Stimulated activated CD8-positive, alpha-beta memory T cell treated with anti-CD3 and anti-CD28 coated beads, Interleukin-2, amount 100 ng/mL, for 48 hours (primary cell): Measurements from ENCODE around the gene PPIL1.

Experiments
- DNase-seq, 2 donors: peaks; one replicate each; pipeline ENCODE4 v3.0.0-alpha.2; 2020; ENCODE audit warnings: low read depth in 2 of 2

The PPIL1 gene

DNA sequence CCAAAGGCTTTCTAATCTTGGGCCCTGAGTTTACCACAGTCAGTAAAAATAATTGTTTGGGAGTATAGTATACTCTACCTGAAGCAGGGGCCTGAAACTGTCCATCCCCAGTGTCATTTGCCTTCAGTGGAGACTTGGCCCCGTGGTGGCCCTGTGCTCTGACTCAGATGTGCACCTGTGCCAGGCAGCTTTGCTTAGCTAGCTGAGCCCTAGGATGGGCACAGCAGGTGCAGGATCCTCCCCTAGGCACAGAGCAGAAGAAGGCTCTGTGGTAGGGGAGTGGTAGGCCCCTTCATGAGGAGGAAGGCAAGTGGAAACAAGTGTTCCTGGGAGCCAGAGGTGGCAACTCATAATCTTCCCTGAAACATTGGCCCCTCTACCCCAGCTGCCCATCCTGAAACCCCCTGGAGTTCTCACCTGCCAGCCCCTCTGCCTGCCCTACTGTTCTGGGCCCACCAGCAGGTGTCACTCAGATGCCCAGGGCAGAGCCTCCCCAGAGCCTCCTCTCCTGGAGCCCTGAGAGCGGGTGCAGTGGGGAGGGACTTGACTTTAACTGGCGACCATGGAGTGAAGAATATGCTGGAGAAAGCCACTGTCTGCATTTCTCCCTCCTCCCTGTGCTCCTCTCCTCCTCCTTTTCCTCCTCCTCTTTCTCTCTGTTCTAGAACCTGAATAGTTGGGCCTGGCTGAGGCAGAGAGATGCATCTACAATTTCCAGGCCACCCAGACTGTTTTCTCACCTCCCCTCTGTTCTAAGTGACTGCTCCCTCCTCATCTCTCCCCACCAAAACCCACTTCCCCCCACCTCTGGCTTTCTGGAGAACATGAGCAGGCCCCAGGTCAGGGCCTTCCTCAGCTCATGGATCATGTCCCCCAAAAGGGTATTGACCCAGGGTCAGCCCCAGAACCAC, 38.2 kb downstream of the PPIL1 start:
- DNase-seq = no peak

GRCh38 chr6:36834576-36835341, 39.8 kb downstream of the PPIL1 start:
- no peak for DNase-seq

- no peak for DNase-seq
Observed at GRCh38 chr6:36833182-36833789, 41.3 kb downstream of the PPIL1 start.

DNA sequence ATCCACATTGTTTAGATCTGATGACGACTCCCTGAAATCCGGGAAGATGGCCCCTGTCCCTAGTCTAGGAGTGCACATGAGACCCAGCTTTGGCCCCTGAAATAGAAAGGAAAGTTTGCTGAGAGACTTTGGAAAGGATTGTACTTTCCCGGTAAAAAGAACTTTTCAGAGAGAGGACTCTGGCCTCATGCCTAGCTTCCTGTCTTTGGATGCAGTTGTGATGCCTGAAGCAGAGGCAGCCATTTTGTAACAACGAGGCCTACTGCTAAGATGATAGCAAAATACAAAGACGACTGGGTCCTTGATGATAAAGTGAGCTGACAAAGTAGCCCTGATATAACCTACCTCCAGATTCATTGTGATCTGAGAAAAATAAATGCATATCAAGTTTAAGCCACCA, 42.3 kb downstream of the PPIL1 start:
- no peak for DNase-seq

DNA sequence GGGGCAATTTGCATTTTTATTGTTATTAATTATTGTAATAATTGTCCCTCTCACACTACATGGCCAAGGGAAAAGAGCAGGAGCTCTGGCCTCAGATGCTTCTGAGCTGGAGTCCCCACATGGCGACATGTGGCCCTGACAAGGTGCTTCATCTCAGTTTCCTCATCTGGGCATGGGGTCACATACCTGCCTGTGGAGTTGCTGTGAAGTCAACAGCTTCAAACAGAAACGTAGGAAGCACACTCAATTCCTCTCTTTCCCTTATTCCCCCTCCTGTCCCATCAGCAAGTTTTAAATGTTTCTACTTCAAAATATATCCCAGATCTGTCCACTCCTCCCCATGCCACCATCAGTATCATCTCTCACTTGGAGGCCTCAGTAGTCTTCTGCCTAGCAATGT, 44.0 kb downstream of the PPIL1 start:
- DNase-seq = no peak

DNA sequence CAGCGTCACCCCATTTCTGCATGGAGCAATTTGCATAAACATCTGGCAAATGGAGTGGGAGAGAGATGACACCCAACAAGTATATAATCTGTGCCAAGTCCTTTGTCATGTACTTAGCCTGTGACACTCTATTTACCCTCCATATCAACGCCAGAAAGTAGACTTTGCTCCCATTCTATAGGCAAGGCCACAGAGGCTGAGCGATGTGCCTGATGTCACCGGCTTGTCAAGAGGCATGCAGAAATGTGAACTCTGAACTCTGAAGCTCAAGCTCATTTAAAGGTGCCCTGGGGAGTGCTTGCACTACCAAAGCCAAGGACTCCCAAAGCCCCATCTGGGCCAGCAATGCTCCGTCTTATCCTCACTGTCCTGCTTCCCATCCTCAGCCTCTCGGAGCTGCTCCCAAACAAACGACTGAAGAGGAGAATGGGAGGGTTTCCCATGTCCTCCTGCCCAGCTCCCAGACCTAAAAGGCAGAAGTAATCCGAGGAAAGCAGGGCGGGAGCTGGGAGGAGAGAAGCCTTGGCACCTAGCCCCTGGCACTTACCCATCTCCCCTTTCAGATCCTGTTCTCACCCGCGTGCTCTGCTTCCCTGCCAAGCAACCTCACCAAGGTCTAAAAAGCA, 44.6 kb downstream of the PPIL1 start:
- DNase-seq = no peak

DNA sequence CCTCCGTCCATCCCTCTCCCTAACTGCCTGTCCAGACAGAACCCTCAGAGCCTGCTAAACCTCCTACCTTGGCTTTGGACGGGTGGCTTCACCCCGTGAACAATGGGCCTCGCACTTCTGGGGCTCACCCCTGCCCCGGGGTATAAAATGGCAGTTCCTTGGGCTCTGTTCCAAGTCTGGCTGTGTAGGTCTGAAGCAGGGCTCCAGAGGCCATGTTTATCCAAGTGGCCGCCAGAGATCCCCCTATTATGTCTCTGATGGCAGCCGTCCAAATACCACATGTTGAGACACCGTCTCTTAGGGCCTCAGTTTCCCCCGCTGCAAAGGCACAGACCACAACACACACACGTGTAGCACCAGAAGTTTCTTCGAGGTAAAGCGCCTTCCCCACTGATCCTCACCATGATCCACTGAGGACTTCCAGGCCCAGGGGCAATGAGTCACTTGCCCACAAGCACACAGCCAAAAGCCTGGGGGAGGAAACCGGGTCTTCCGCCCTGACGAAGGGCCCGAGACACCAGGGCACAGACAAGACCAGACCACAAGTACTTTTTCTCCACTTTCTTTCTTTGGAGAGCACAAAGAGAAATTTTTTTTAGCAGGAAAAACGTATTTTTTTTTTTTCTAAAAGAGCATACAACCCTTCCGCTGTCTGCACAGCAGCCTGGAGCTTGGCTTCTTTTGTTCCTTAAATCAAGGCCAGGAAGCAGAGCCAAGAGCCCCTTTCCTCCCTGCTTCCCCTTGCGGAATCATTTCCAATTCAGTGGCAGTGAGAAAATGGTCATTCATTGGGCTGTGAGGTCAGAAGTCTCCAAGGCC, 47.1 kb downstream of the PPIL1 start:
- DNase-seq = no peak

GRCh38 chr6:36826520-36827227, 47.9 kb downstream of the PPIL1 start:
- DNase-seq = no peak

DNA sequence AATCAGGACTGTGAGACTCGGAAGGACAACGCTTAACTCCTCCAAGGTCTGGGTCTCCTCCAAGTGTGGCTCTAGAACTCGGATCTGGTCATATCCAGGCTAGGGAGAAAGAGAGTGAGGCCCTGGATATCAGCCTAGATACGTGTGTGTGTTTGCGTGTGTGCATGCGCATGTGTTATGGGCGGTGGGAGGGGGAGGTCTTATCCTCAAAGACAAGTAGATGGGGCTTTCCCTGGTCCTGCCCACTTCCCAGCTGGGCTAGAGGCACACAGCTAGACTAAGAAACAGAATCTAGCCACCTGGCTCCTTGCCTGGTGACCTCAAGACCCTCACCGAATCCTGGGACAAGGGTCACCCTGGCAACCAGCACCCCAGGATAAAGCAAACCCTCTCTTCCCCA, 48.6 kb downstream of the PPIL1 start:
- no peak for DNase-seq

- DNase-seq = no peak
Observed at GRCh38 chr6:36825452-36825851, 49.2 kb downstream of the PPIL1 start.

- DNase-seq = no peak
Observed at GRCh38 chr6:36824253-36824652, 50.4 kb downstream of the PPIL1 start.

DNA sequence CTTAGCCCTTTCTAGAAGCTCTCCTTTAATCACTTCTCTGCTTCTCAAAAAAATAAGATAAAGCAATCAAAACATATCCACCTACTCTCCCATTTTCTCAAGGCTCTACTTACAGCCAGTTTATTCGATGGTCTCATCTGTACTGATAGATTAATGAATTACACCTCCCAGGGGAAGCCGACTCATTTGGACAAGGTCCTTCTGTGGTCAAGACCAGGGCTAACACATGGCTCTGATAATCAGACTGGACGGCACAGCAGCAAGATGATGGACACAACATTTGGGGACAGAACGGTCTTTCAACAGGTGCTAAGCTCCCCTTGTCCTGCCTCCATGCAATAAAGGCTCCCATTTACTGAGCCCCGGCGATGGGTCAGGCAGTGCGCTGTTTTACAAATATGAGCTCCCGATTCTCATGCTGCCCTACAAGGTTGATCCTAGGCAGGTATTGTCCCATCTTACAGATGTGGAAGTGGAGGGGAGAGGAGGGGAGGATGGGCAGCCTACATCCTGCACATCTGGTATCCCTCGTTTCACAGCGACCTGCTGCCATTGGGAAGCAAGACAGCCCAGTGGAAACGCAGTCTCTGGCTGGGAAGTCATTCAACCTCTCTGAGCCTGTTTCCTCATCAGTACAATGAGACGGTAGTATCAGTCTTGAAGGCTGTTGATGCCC, 51.0 kb downstream of the PPIL1 start:
- no peak for DNase-seq

- no peak for DNase-seq
Observed at GRCh38 chr6:36822506-36823269, 51.9 kb downstream of the PPIL1 start.

GRCh38 chr6:36821581-36822335, 52.8 kb downstream of the PPIL1 start:
- no peak for DNase-seq

GRCh38 chr6:36820700-36821580, 53.7 kb downstream of the PPIL1 start:
- no peak for DNase-seq

GRCh38 chr6:36818756-36819155, 55.8 kb downstream of the PPIL1 start:
- no peak for DNase-seq

DNA sequence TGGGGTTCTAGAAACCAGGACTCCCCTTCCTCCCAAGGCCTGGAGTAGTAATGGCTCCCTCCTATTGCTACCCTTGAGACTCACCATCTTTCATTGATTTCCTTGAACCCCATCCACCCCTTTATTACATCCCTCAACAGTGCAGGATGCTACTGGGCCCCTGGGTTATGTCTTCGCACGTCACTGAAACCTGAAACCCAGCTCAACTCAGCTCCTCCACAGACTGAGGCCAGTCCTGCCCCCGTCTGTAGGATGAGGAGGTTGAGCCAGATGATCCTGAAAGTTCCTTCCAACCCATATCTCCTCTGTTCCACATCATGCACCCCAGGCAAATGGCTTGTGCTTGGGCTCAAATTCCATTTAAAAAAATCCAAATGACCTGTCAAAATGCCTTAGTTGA, 56.8 kb downstream of the PPIL1 start:
- no peak for DNase-seq
